Spleen (tissue), 7 donors: ENCODE results near the gene MBNL1.

ENCODE experiments used
- CTCF ChIP-seq, 11 experiments: fragments of 200-600 bp in 7 of 11; fragments of 450-650 bp in 4 of 11; sonication (generic) in 4 of 11; IDR thresholded peaks in 8 of 11; conservative IDR thresholded peaks in 3 of 11; 1 replicate in 7 of 11; 2 replicates in 4 of 11; pipeline versions ENCODE4 v1.4.0 to v1.8.0; 2016 to 2021; ENCODE audit warnings: antibody characterized with exemption in 11 of 11, inconsistent platforms in 4 of 11, mild to moderate bottlenecking in 1 of 11
- POLR2A ChIP-seq, 3 donors: fragments of 450-650 bp; IDR thresholded peaks; one replicate each; pipeline ENCODE4 v1.5.1; 2017; ENCODE audit warnings: antibody characterized with exemption in 3 of 3, mild to moderate bottlenecking in 1 of 3
- donor health status: DM: no; HTN: no; CAD: no; lungs with moderate emphysema.
- donor health status: DM: no; HTN: no; CAD: no.
- donor health status: DM: no; HTN: no; CAD: no.

GRCh38 chr3:152359385-152360248 lies 90.9 kb downstream of the MBNL1 start:
- no peak for TF ChIP-seq POLR2A (IDR thresholded peaks at IDR 0.05)
- TF ChIP-seq CTCF (IDR thresholded peaks at IDR 0.05 in 8 of 11, conservative IDR thresholded peaks at IDR 0.05 in 3 of 11), result no peak
